Fibroblast of skin of back (primary cell): ENCODE measurements around the gene RCAN1.
"Not testable (repeated sequence)": the region's sequence is repeated elsewhere in the genome, so short reads cannot be mapped to it uniquely, and the experiment has no call there.

Source experiments
- DNase-seq: peaks from one replicate; pipeline ENCODE4 v3.0.0-alpha.2; 2013

RCAN1 gene

DNA sequence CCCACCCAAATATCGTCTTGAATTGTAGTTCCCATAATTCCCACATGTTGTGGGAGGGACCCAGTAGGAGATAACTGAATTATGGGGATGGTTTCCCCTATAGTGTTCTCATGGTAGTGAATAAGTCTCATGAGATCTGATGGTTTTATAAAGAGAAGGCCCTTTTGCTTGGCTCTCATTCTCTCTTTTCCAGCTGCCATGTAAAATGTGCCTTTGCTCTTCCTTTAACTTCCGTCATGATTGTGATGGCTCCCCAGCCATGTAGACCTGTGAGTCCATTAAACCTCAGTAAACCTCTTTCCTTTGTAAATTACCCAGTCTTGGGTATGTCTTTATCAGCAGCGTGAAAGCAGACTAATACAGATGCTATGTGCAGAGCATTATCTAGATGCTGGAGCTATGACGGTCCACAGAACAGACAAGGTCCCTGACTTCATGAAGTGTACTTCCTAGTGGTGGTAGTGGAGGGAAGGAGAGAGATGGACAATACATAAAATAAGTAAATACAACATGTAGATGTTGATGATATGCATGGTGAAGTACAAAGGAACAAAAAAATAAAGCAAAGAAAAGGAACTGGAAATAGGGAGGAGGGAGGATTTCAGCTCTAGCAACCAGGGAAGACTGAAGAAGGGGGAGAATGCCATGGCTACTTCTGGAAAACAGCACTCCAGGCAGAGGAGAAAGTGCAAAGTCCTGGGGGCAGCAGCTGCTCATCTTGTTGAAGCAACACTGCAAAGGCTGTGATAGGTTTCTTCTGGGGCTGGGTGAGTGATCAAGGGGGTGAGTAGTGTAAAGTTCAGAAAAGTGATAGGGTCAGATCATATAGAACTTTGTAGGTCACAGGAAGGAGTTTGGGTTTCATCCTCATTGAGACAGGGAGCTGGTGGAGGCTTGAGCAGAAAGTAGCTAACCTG is 6.8 kb upstream of the RCAN1 start:
- no peak for DNase-seq

DNA sequence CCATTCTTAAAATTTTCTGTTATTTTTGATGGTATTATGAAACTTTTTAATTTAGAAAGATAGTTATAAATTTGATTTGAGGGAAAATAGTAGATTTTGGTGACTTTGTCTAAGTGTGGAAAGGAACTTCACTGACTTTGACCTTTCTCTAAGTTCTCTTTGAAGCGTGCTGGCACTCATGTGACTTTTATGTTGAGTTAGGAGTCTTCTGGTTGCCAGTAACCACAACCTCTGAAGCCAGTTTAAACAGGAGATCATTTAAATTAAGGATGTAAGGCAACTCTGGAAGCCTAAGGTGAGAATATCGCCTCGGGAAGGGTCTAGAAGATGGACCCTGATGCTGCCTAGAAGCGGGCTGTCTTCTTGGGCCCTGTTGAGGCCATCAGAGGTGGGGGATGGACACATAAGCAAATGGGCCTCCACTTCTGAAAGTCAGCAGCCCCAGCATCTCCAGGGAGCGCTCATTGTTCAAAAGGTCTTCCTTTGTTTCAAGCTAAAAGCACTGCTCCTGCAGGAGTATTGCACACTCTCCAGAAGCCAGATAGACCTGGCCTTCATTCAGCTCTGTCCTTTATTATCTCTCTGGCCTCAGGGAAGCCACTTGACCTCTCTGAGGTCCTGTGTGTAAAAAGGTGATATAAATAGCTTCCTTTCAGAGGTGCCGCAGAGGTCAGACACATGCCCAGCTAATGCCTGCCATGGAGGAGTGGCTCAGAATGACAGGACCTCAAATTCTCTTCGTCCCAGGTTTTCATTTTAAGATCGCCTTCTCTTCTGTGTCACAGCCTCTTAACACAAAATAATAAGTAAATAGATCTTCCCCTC is 5.1 kb upstream of the RCAN1 start:
- no peak for DNase-seq

DNA sequence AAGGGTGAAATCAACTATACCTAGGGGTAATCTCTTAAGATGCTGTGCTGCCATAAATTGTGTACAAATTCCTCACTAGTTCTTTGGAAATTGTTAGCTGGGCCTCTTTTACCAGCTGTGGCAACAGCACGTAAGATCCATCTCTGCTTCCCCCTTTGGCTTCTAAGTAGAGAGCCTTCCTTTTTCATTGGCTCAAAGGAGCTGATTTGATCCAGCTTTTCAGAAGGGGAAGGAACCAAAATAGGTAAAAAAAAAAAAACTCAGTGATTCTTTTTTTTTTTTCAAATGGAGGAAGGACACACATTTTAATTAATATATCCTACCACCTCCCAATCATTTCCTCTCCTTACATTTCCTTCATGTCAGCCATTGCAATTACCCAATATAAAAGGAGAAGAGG is 4.0 kb upstream of the RCAN1 start:
- no peak for DNase-seq

DNA sequence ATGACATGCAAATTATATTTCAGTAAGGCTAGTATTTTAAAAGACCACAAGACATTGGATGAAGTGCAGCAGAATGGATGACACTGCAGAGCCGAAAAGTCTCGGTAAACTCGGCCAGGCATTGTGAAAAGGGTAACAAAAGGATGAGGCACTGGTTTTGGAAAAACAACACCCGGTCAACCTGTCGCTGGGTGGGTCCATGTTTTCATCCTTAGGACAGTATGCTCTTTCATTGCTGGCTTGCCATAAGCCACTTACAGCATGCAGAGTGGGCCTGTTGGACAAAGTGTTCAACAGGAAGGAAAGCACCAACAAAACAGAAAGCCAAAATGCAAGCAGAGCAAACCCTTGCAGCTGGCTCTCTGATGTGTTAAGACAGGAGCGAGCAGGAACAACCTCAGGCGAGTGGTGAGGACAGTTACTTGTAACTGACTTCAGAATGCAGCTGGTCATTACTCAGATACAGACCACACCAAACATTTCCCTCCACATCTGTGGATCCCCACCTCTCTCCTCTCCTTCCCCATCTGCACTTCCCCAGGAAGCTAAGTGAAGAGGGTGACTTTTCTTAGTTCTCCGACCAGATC is 2.9 kb upstream of the RCAN1 start:
- DNase-seq = no peak

DNA sequence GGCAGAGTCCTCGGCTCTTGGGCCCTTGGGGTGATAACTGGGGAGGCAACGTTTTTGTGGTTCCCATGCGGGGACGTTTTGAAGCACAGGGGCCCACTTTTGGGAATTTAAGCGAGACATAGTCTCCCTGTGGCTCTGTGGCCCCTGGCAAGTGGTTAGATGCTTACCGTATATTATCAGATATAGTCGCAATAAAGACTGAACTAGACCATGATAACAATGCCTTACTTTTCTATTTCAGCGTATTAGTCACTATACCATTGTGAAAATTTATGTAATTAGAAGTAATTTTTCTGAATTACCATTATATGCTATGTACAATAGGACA is 538 bp upstream of the RCAN1 start:
- no peak for DNase-seq

DNA sequence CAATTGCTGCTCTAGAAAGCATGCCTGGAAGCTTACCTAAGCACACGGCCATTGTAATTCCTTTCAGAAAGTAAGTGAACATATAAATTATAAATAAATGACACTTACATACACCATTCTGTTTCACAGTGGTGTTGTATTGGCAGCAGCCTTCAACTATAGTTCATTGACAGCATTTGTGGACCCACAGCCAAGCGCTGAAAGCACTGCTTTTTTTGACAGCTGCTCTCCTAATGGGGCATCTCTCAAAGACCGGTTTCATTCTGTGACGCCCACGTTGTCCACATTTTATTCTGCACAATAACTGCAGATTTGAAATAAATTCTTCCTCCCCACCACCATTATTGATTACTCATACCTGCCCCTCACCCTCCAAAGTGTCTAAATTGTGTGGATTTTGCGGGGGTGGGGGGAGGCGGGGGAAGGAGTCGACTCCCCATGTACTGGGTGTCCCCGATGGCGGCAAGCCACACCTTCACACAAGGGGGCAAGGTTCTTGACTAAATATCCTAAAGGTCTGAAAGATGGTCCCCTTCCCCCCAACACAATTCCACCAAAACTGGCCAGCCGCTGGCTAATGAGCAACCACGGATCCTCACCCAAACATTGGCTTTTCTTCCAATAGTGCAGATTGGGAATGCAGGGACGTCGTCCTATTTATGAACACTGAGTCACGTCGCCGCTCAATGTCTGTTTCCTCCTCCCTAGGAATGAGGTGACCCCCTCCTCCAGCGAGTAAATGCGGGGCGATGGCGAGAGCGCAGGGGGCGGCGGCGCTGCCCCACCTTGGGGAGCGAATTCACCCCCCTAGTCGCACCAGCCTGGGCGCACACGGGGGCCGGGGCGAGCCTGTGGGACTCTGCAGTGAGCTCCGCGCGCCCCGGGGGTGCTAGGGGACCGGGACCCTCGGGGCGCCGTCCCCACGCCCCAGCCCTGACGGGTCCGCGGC is 960 bp downstream of the RCAN1 start:
- peak; percentile 31 for DNase-seq

DNA sequence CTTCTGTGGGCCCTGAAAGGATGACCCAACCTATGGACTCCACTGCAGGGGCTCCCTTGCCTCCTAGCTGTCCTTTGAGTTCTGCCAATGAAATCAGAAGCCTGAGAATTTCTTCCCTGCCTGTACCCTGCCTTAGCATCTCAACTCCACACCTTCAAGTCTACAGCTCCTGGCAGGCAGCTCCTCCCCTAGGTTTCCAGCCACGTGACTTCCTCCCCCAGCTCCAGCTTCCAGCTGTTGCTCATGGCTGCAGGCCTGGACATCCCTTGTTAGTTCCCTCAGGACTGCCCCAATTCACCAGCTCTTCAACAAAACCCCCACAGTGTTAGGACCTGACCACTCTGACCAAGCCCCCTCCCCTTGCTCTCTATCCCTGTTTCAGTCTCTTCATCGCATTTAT is 2.4 kb downstream of the RCAN1 start:
- DNase-seq = no peak

DNA sequence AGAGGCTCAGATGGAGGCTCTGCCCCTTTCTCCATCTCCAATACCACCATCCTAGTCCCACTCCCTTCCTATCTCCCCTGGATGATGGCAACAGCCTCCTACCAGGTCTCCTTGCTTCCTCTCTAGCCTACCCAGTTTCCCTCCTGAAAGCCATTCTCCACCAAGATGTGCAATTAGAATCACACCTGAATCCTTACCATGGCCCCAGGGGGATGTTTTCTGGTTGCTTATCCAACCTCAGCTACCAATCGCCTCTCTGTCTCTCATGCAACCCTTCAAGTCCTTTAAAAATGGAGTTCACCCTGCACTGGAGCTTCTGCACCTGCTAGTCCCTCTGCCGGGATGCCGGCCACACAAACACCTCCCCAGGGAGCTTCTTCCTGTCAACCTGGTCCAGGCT is 2.9 kb downstream of the RCAN1 start:
- DNase-seq = no peak

DNA sequence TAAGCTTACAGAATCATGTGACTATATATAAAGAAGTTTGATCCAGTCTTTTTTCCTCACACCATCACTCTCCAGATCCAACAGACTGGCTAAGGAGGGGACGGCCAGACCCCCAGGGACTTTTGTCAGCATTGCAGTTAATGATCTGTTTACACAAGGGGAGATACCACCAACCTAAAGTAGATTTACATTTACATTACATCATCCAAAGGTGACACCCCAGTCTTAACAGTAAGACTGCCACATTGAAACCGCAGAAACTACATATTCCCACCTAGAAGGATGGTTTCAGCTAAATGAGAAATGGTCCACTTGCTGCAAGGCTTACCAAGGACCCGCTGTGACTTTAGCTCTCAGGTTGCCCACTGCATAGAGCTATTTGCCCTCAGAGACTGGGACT is 3.4 kb downstream of the RCAN1 start:
- DNase-seq = no peak

DNA sequence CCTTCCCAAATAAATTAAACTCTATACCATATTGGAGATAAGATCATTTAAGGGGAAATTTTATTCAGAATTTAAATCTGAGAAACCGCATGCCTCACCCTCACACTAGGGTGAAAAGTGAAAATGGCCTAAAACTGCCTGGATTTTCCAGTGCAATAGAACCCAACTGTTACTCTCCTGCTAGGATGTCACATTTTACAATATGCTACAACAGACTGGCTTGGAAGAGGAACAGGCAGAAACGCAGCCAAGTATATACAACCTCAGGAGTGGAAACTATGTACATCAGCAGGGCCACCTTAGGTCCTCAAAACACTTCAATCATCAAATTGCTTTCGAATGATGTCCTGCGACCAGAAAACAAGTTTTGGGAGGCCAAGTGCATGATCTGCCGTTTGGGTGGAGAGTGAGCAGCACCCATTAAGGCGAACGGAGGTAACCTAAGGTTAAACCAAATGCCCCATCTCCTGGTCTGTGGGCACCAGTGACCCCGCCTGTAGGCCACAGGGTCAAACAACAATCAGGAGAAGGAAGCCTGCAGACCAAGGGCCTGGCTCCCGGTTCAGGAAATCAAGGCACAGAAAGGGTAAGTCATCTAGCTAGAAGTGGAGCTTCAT is 4.9 kb downstream of the RCAN1 start:
- DNase-seq = no peak

DNA sequence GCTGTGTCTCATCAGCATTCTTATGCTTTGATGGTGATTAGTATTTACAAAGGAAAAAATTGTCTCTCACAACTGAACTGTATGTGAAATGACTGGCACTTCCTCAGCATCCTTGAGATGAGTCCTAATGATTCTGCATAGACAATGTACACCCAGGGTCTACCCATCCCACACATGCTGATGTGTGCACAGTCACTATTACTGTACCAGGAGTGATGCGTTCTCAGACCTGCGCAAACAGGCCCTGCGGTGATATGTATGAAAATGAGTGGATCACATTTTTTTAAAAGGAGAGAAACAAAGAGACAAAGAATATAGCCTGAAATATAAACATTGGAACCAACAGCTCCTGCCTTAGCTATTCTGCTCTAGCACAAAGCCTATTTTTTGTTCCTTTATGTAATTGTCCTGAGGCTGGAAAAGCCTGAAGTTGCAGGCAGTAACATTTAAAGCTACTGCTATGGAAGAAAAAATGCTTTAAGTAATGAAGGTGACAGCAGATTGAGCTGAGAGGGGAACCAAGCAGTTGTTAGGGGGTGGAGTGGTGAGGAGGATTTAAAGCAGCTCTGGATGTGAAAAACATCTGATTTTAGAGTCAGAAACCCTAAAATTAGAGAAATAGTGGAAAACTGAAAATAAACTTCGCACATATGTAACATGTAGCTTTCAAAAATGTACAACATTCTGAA is 5.5 kb downstream of the RCAN1 start:
- no peak for DNase-seq

DNA sequence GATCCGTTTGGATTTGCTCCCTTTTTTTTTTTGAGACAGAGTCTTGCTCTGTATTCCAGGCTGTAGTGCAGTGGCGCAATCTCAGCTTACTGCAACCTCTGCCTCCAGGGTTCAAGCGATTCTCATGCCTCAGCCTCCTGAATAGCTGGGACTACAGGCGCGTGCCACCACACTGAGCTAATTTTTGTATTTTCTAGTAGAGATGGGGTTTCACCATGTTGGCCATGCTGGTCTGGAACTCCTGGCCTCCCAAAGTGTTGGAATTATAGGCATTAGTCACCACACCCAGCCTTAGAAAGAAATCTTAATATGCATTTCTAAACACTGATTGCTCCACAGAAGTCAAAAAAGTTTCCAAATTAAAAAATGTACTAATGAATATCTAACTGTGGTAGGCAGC is 7.5 kb downstream of the RCAN1 start:
- DNase-seq = not testable (repeated sequence)

DNA sequence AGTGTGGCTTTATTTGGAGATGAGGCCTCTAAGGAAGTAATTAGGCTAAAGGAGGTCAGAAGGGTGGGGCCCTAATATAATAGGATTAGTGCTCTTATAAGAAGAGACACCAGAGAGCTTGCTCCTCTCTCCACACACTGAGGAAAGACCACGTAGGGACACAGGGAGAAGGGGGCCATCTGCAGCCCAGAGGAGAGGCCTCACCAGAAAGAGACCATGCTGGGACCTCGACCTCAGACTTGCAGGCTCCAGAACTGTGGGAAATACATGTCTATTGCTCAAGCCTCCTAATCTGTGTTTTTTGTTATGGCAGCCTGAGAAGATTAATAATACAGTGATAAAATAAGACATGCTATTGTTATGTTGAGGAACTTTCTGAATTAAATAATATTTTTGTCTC is 8.3 kb downstream of the RCAN1 start:
- no peak for DNase-seq

DNA sequence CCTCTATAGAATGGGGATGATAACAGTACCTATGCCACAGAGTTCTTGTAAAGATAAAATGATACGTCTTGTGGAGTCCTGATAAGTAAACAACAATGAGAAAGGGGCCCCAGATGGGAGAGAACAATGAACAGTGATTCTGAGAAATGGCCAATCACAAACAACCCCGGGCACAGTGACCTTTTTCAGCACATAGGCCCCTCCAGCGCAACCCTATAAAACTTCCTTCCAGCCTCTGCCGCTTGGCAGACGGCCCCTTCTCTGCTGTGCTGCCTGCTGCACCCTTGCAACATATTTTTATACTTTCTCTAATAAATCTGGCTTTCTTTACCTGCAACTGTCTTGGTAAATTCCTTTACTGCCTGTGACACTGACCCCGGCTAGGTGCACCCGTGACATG is 8.9 kb downstream of the RCAN1 start:
- no peak for DNase-seq

DNA sequence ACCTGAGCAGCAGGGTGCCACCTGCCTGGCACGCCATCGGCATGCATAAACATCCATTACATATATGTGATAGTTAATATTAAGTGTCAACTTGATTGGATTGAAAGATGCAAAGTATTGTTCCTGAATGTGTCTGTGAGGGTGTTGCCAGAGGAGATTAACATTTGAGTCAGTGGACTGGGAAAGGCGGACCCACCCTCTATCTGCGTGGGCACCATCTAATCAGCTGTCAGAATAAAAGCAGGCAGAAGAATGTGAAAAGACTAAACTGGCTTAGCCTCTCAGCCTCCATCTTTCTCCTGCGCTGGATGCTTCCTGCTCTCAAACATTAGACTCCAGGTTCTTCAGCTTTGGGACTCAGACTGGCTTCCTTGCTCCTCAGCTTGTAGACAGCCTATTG is 10.0 kb downstream of the RCAN1 start:
- not testable (repeated sequence) for DNase-seq

DNA sequence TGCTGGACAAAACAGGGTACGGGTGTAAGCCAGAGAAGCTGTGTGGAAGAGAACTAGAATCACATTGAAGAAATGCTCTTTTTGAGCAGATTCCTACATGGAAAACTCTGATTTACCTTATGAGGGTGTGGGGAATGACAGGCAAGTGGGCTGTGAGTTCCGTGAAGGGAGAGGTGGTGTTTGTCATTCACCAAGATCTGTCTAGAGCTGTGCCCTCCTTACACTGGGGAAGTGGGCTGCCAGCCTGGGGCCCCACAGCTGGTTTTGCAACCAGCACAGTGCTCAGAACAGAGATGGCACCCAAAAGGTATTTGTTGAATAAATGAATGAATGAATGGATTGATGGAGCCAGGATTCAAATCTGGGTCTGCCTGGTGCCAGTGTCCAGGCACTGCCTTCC is 10.4 kb downstream of the RCAN1 start:
- DNase-seq = no peak

DNA sequence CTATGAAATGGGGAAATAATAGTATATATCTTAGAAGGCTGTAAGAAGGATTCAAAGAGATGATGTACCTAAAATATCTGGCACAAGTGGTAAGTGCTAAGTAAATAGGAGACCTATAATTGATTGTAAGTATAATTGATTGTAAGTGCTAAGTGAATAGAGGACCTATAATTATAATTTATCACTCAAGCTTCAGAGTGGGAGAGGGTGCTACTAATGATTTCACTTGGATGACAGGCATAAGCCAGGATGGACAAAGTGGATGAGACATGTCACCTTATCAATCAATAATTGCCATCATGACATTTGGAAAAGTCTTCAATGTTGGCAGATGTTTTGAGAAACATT is 11.2 kb downstream of the RCAN1 start:
- DNase-seq = no peak

DNA sequence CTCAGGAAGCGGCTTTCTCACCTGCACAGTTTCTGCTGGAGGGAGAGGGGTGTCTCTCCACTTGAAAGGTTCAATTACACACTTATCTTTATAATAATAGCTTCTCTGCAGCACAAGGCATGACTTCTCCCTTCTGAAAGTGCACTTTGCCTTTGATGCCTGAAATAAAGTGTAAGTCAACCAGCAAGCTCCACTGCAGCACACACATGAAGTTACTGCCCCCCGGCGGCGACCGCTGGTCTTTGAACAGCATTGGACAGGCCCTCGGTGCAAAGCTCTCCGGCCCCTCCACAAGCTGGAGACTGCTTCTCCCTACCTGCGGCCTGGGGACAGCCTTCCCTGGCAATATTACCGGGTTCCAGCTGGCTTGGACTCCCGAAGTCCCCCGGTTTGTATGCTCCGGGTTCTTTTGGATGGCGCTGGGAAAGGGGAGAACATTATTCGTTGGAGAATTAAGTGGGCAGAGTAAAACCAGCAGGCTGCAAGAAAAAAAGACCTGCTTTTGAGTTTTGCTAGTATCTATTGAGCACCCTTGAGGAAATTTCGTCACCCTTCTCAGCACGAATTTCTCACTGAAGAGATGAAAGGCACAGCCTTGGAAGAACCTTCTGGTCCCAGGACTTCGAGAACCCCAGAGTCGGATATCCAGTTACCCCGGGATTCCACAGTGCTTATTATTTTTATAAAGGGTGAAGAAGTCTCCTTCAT is 11.8 kb downstream of the RCAN1 start:
- peak; percentile 64 for DNase-seq

DNA sequence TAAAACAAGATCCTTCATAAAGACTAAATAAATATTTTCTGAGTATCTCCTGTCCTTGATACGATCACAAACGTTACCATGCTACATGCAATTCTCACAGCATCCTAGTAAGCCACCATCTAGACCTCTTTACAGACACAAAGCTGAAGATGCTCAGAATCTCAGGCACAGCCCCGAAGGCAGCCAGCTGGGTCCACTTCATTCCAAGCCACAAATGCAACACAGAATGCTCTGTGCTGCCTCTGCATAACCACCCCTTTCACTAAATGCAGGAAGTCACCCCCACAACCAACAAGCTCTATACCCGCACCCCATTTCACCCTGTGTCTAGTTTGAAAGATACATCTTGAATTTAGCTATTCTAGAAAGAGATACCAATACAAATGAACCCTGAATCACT is 12.9 kb downstream of the RCAN1 start:
- no peak for DNase-seq

DNA sequence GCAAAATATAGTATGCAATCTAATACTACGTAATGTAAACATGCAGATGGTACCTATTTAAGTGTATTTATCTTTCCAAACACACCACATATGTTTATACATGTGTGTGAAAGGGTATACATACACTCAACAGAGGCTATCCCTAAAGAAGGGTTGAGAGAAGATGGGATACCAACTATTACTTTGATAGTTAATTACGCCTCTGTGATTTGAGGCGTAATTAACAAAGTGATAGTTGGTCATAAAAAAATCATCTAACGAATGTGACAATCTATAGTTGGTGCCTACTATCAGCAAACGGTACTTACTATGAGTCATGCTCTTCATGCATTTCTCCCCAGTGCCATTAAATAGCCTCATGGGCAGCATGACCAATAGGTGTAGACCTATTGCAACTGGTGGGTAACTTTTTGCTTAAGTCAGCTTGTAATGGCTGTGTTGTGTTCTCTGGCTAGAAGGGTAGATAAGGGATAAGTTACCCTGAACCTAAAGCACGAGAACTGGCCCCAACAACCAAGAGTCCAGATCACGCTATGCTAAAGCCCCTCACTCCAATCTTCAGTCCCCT is 15.3 kb downstream of the RCAN1 start:
- DNase-seq = no peak
